ENCODE measurements around the gene DYSF. TPM values are rescaled to one million over a fixed set of nuclear protein-coding genes. Genes with fewer than 3 reads are reported as not detected.

Gene DYSF
- total RNA-seq, 1 experiment from 2014 or later, result 0.24 TPM

DNA sequence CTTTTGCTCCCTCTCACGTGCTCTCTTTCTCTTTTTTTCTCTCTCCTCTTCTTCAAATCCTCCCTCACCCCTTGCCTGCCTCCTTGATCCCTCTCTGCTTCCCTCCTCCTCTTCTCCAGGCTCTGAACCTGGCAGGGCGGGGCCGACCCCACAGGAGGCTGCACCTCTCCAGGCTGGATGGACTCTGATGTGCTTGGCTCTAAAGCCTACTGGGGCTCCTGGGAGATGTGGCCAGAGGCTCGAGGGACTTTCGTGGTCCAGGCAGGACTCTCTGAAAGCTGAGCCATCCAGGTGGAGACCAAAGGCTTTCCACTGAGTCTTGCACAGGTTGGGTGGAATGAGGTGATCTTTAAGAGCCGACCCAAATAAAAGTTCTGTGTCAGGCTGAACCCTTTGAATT is 25.4 kb downstream of the DYSF start:
- intact Hi-C loops (cut with micrococcal nuclease; ENCODE audit: unreplicated experiment), result no loop called here
- TF ChIP-seq, protein P1, sequence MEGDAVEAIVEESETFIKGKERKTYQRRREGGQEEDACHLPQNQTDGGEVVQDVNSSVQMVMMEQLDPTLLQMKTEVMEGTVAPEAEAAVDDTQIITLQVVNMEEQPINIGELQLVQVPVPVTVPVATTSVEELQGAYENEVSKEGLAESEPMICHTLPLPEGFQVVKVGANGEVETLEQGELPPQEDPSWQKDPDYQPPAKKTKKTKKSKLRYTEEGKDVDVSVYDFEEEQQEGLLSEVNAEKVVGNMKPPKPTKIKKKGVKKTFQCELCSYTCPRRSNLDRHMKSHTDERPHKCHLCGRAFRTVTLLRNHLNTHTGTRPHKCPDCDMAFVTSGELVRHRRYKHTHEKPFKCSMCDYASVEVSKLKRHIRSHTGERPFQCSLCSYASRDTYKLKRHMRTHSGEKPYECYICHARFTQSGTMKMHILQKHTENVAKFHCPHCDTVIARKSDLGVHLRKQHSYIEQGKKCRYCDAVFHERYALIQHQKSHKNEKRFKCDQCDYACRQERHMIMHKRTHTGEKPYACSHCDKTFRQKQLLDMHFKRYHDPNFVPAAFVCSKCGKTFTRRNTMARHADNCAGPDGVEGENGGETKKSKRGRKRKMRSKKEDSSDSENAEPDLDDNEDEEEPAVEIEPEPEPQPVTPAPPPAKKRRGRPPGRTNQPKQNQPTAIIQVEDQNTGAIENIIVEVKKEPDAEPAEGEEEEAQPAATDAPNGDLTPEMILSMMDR (conservative IDR thresholded peaks at IDR 0.05; ENCODE audit: low read depth, low read length), result no peak
- no peak for TF ChIP-seq EZH2 (IDR thresholded peaks at IDR 0.05; ENCODE audit: borderline replicate concordance, low read depth, low read length, poor library complexity, severe bottlenecking)
- H3K9me3 ChIP-seq (ENCODE audit: low read depth, low read length, poor library complexity, severe bottlenecking), result no peaks in the 10 kb centered on the region
- CTCF ChIA-PET, result no interaction called here
- no peak for DNase-seq (ENCODE audit: low spot score)
- H3K27me3 ChIP-seq (replicated peaks; ENCODE audit: insufficient read depth, low read depth, low read length, poor library complexity), result no peaks in the 10 kb centered on the region
- POLR2A ChIA-PET (ENCODE audit: low non-redundant PET), result no interaction called here
- no TSS peak for BruUV-seq (replicated peaks)
- H3K4me3 ChIP-seq (ENCODE audit: low read depth, low read length, poor library complexity, severe bottlenecking), result no peak overlapping the region
- no peak overlapping the region for H3K27ac ChIP-seq (ENCODE audit: low read depth, low read length, poor library complexity, severe bottlenecking)
- no peaks in the 10 kb centered on the region for H3K4me1 ChIP-seq (ENCODE audit: insufficient read depth, low read length, poor library complexity, severe bottlenecking)
- no peaks in the 10 kb centered on the region for H3K36me3 ChIP-seq (ENCODE audit: insufficient read depth, low read length, poor library complexity, severe bottlenecking)

DNA sequence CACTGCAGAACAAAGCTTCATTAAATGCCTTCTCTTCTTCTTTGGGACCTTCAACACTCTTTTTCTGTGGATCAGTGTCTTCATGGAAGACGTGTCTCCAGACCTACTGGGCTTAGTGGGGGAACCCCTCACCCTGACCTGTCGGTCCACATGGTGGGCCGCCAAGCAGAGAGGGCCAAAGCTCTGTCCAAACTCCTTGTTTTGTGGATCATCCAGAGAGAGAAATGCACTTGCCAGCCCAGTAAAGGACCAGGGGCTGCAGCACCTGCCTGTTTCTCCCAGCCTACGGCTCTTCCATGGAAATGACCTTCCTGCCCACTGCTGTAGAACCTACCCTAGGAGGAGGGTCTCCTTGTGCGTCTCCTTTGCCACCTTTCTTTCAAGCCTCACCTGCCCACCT is 25.9 kb downstream of the DYSF start:
- Histone ChIP-seq H3K4me1 (ENCODE audit: insufficient read depth, low read length, poor library complexity, severe bottlenecking) (no peaks in the 10 kb centered on the region), H3K4me3 (ENCODE audit: low read depth, low read length, poor library complexity, severe bottlenecking) (no peak overlapping the region), H3K27ac (ENCODE audit: low read depth, low read length, poor library complexity, severe bottlenecking) (no peak overlapping the region), H3K36me3 (ENCODE audit: insufficient read depth, low read length, poor library complexity, severe bottlenecking) (no peaks in the 10 kb centered on the region), H3K9me3 (ENCODE audit: low read depth, low read length, poor library complexity, severe bottlenecking) (no peaks in the 10 kb centered on the region), H3K27me3 (replicated peaks; ENCODE audit: insufficient read depth, low read depth, low read length, poor library complexity) (no peaks in the 10 kb centered on the region)
- BruUV-seq (replicated peaks), result no TSS peak
- no peak for DNase-seq (ENCODE audit: low spot score)
- ChIA-PET CTCF (no interaction called here), POLR2A (ENCODE audit: low non-redundant PET) (no interaction called here)
- no peak for TF ChIP-seq EZH2 (IDR thresholded peaks at IDR 0.05; ENCODE audit: borderline replicate concordance, low read depth, low read length, poor library complexity, severe bottlenecking)
- intact Hi-C loops (cut with micrococcal nuclease; ENCODE audit: unreplicated experiment), result no loop called here

DNA sequence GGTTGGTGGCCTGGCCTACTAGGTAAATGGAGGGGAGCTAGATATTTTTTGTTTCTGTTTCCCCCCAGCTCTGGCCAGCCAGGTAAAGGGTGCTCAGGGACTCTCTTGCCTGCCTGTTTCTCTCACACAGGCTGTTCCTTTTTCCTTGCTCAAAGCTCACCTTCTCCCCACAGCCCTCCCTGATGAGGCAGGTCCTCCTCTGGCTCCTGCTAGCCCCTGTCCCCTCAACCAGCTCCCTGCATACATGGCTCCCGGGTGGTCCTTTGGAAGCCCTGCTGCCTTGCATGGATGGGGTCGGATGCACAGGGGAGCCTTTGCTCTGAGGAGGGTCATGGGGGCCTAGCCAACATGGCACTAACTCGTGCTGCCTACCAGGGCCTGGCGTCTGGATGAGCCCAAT is 27.8 kb downstream of the DYSF start:
- POLR2A ChIA-PET (ENCODE audit: low non-redundant PET), result no interaction called here
- H3K27me3 ChIP-seq (replicated peaks; ENCODE audit: insufficient read depth, low read depth, low read length, poor library complexity), result no peaks in the 10 kb centered on the region
- CTCF ChIA-PET, result no interaction called here
- intact Hi-C loops (cut with micrococcal nuclease; ENCODE audit: unreplicated experiment), result no loop called here
- H3K36me3 ChIP-seq (ENCODE audit: insufficient read depth, low read length, poor library complexity, severe bottlenecking), result no peaks in the 10 kb centered on the region
- no peak overlapping the region for H3K4me3 ChIP-seq (ENCODE audit: low read depth, low read length, poor library complexity, severe bottlenecking)
- DNase-seq (ENCODE audit: low spot score), result no peak
- H3K9me3 ChIP-seq (ENCODE audit: low read depth, low read length, poor library complexity, severe bottlenecking), result no peaks in the 10 kb centered on the region
- no peaks in the 10 kb centered on the region for H3K4me1 ChIP-seq (ENCODE audit: insufficient read depth, low read length, poor library complexity, severe bottlenecking)
- BruUV-seq (replicated peaks), result no TSS peak
- H3K27ac ChIP-seq (ENCODE audit: low read depth, low read length, poor library complexity, severe bottlenecking), result no peak overlapping the region
- TF ChIP-seq EZH2 (IDR thresholded peaks at IDR 0.05; ENCODE audit: borderline replicate concordance, low read depth, low read length, poor library complexity, severe bottlenecking), result no peak
- TF ChIP-seq, protein P1 (conservative IDR thresholded peaks at IDR 0.05; ENCODE audit: low read depth, low read length), result no peak

DNA sequence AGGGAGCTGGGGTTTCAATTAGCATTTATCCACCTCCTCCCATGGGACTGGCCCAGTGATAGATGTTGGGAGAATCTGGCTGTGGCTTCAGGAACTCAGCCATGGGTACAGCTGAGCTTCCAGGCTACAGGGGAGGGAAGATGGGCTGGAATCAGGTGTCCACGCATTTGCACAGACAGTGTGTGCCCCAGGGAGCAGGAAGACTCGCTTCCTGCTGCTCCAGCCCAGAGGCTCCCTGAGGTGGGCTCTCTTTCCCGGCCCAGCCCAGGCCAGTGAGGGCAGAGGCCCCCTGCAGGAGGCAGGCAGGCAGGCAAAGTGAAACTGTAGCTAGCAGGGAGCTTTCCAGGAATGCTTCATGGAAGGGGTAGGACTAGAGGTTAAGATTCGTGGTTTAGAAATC is 28.7 kb downstream of the DYSF start:
- TF ChIP-seq EZH2 (IDR thresholded peaks at IDR 0.05; ENCODE audit: borderline replicate concordance, low read depth, low read length, poor library complexity, severe bottlenecking), result no peak
- TF ChIP-seq, protein P1 (conservative IDR thresholded peaks at IDR 0.05; ENCODE audit: low read depth, low read length), result no peak
- no peak overlapping the region for H3K27ac ChIP-seq (ENCODE audit: low read depth, low read length, poor library complexity, severe bottlenecking)
- H3K9me3 ChIP-seq (ENCODE audit: low read depth, low read length, poor library complexity, severe bottlenecking), result no peaks in the 10 kb centered on the region
- BruUV-seq (replicated peaks), result no TSS peak
- no peaks in the 10 kb centered on the region for H3K27me3 ChIP-seq (replicated peaks; ENCODE audit: insufficient read depth, low read depth, low read length, poor library complexity)
- H3K4me3 ChIP-seq (ENCODE audit: low read depth, low read length, poor library complexity, severe bottlenecking), result no peak overlapping the region
- no peaks in the 10 kb centered on the region for H3K4me1 ChIP-seq (ENCODE audit: insufficient read depth, low read length, poor library complexity, severe bottlenecking)
- no peak for DNase-seq (ENCODE audit: low spot score)
- no peaks in the 10 kb centered on the region for H3K36me3 ChIP-seq (ENCODE audit: insufficient read depth, low read length, poor library complexity, severe bottlenecking)
- intact Hi-C loops (cut with micrococcal nuclease; ENCODE audit: unreplicated experiment), result no loop called here
- ChIA-PET CTCF (no interaction called here), POLR2A (ENCODE audit: low non-redundant PET) (no interaction called here)
